Stimulated activated CD4-positive, alpha-beta T cell treated with anti-CD3 and anti-CD28 coated beads, Interleukin-1b, Interleukin-23, amount 100 ng/mL, for 1 hour (primary cell): ENCODE results near the gene DNAJC6.
A peak's percentile ranks its signal among the peaks of the same experiment; 100 is the strongest.

Experiments used
- DNase-seq, 2 donors: peaks; one replicate each; pipeline ENCODE4 v3.0.0-alpha.2; 2020; ENCODE audit warnings: low read depth in 2 of 2

The DNAJC6 gene

DNA sequence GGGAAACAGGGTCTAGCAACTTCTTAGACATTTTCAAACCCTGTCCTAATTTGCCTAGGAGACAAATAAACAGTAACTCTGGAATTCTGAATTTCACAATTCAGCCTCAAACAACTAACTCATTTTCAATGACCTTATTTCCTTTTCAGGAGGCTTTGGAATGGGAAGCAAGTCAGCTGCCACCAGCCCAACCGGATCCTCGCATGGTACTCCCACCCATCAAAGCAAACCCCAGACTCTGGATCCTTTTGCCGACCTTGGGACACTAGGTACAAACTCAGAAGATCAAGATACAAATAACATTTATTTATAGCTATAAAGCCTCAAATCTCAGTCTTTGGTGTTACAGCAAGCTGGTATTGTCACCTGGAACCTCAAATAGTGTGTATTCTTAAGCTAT, 92.3 kb downstream of the DNAJC6 start:
- no peak for DNase-seq

DNA sequence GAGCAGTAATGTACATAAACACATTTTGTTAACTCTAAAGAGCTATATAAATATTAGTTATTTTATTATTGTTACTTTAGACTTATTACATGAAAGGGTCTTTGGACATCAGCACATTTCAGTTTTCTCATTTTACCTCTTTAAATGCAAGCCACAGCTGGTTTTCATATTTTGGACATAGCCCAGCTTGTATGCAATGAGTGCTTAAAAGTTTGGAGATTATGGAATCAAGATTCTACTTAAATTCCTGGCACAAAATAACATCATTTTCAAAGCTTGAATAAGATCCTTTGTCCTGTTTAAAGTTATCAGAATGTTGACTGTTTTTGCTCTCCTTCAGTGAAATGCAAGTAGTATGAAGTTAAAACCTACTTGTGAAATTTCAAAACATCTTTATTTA, 95.6 kb downstream of the DNAJC6 start:
- no peak for DNase-seq

DNA sequence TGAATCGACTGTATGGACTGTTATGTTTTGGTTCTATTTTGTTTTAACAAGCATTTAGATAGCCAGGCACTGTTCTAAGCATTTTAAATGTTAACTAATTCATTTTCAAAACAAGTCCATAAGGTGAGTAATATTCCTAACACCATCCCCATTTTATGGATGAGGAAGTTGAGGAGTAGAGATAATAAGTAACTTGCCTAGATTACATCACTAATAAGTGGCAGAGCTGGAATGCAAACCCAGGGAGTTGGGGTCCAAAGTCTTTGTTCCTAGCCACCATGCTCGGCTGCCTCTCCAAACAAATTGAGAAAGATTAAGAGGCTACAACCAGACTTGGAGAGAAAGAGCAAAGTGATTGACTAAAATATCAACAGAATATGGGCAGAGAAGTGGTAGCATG, 98.5 kb downstream of the DNAJC6 start:
- DNase-seq, result no peak

DNA sequence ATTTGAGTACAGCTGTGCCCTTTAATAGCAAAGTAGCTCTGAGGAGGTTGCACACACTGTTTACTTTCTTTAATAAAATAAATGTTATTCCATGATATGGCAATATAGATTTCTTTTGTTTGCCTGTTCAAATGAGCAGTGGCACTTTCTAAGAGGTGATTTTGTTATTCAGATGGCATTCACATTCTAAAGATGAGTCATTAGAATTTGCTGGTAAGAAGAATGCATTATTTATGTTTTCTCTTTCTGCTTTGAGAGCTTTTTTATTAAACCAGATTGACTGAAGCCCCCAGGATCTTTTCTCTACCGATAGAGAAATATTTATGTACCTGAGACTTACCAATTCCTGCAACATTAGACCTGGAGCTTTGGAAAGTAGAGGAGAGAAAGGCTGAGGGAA, 100.0 kb downstream of the DNAJC6 start:
- DNase-seq, result no peak

DNA sequence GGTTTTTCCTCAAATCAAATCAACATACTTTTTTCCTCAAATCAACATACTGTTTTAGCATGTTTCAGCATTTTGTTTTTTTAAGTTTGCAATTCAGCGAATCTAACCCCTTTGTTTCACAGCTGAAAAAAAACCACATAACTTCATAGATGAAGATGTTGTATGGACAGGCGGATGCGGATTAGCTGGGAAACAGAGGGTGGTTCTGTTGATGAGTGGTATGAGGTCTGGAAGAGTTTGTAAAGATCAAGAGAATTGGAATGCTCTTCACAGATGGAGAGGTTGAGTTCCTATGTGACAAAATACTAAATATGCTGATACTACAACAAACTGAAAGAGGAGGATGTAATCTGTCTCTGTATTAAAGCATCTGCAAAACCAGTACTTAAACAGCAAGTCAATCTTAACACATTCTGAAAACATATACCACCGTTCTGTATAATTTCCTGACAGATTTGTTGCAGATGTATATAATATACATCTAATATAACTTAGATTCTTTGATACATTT, 100.5 kb downstream of the DNAJC6 start:
- DNase-seq, result no peak

DNA sequence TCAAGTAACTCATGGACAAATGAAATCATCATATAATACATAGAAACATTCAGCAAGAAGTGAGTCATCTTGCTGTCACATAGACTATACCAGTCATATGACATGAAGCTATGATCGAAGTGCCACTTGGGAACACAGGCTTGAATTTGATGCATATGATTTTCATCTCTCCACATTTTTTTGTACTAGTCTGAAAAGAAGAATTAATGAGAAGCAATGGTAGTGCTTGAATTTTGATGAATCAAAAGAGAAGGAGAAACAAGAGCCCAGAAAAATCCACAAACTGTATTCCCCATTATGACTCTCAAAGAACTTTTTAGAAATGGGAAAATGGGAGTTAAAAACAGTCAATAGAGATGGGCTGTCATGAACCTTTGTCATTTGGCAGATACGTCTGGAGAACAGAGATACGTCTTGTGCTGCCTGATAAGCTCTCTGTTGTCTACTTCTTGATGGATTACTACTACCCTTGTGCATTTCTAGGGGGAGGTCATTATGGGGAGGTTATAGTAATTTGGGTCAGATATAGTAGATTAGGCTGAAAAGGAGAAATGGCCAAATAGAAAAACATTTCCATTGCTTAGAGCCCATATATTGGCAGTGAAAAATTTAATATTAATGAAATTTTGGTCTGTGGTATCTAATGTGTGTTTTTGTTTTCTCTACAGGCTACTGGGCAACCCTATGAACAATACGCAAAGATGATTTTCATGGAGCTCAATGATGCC, 103.1 kb downstream of the DNAJC6 start:
- DNase-seq, result no peak

DNA sequence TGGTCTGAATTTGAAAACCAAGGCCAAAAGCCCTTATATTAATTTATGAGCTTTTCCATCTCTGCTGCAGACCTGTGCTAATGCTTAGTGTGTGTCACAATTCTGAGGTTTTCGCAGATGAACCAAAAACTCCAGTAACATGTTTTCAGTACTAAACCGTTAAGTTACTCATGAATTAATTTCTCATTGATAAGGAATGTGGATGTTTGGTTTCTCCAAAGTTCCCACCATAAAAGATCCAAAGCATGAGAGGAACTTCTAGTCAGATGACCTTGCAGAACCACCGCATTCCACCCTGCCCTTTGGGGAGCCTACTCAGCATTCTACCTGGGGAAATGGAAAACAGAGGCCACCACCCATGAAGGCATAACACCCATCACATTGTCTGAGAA, 103.6 kb downstream of the DNAJC6 start:
- DNase-seq, result no peak

DNA sequence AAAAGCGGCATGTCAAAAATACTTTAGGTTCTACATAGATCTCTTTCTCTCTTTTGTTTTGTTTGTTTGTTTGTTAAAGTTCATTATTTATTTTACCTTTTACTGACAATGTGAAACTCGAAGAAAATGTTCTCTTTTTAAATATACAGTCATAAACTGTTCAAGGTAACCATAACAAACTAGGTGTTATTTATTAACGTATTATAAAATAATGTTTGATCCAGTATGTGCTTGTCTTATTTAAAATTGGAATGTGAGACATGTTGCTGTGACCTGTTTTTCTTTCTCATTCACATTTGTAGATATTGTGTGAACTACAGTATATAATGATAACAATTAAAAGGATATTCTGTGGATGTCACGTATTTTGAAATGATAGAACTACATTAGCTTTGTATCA, 105.2 kb downstream of the DNAJC6 start:
- DNase-seq, result no peak

DNA sequence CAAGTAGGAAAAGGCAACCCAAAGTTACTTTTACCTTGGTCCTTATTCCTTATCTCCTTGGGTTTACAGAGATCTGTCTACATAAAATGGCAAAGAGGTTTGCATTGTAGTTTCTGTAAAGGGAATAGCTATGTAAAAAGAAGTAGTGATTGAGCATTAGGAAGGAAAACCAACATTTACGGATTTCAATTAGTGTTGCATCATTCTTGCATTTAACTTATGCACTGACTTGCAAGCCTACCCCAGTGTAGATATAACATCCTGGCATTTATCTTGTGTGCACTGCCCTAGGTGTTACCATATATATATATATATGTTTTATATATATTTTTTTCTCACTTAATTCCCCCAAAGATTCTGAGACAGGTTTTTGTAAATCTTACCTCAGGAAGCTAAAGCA, 107.4 kb downstream of the DNAJC6 start:
- DNase-seq, result no peak

DNA sequence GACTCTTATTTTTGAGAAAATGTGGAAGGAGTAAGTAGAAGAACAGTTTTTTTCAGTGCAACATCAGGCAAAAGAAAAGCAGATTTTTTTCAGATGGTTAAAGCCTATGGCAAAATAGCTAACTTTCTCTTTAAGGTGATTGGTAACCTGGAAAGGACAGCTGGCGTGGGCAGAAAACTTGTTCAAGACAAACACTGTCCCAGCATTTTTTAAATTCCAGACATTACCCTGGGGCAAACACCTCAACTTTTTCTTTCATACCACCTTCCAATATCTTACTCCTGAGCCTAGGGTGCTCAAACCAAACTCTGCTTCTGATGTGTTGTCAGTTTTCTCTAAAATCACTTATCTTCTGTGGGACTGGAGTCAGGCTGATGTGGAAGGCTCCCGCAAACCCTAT, 108.4 kb downstream of the DNAJC6 start:
- no peak for DNase-seq

DNA sequence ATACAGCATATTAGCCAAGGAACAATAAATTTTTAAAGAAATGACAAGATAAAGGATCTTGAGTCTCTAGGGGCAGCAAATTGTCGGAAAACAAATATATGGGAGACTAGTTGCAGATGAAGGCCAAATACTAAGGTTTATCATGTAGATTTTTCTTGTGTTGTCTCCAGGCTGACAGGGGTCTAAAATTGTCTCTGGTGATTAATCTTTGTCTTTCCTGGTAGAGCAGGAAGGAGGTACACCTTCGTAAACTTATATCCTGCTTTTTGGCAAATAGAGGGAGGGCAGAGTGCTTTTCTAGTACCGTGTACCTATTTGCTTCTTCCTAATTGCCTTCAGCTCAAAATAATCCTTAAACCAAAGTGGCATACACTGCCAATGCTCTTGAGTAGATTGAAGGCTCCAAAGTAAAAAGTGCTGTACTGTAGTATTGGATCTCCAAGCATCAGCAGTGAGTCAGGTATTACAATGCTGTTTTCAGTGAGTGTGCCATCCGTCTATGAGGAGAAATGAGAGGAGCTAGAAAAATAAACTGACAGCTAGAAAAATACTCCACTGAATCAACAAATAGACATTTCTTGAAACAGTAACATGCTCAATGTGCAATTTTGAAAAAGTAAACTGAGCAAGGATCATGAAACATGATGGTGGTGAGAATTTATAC, 109.3 kb downstream of the DNAJC6 start:
- no peak for DNase-seq

DNA sequence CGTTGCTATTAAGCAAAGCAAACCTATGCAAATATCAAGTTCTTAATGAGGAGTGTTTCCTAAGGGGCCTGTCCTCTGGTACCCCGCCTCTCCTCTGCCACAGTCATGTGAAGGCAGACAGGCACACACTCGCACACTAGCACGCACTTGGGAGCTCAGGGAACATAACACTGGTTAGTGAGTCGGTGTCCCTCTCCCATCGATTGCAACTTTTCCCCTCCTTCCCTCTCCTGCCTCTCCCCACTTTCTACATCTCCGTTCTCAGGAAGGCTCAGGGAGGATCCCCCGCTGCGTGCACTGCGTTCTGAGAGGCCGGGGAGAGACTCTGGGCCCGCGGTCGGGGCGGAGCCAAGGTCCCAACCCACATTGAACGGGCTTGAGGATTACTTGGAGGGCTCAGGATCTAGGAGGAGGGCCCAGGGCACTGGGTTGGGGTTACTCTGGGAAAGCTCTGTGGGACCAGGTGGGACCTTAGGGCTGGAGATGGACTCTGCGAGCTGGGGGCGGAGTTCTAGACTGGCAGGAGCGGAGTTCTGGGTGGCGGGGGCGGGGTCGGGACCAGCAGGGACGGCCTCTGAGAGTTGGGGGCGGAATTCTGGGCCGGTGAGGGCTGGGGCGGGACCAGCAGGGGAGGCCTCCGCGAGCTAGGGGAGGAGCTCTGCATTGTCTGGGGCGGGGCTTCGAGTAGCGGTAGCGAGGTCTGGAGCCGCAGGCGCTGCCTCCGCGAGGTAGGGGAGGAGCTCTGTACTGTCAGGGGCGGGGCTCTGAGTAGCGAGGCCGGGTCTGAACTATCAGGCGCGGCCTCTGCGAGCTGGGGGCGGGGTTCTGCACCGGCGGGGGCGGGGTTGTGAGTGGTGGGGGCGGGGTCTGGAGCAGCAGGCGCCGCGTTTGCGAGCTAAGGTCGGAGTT, 110.6 kb downstream of the DNAJC6 start:
- DNase-seq, result peak; percentile 96 to 97

DNA sequence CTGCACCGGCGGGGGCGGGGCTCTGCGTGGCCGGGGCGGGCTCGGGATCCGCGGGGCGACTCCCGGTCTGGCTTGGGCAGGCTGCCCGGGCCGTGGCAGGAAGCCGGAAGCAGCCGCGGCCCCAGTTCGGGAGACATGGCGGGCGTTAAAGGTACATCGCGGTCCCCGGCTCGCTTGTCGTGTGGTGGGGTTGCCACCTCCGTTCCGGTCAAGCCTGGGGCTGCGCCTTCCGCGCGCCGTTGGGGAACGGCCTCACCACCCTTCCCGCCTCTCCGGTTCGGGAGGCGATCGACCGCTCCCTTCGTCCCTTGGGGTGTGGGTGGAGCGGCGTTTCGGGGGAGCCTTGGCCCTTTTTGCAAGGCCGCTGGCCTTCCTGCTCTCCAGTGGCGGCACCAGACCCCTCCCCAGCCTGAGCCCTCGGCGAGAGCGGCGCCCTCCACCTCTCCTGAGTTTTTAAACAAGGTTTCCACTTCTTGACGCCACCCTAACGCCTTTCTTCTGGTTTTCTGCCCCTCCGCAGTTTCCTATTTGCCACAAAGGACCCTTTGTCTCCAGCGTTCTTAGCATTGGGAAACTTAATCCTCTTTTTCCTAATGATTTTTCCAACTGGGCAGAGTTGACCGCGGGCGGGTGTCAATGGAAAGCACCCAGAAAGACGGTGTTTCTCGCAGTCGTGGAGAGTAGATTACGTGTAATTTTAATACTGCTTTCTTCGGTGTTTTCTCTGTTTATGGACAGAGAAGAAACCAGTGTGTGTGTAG, 111.4 kb downstream of the DNAJC6 start, which contains the start of the genes LEPR and LEPROT:
LEPR (plus strand) TSS at position 79 of the 761 bp plus-strand sequence. CDS start 144,898 bp downstream, outside the sequence.
LEPROT (plus strand) TSS at position 79 of the 761 bp plus-strand sequence; CDS start at position 136, 57 bp downstream.
- peak in 1 of 2 donors; percentile 5 for DNase-seq

DNA sequence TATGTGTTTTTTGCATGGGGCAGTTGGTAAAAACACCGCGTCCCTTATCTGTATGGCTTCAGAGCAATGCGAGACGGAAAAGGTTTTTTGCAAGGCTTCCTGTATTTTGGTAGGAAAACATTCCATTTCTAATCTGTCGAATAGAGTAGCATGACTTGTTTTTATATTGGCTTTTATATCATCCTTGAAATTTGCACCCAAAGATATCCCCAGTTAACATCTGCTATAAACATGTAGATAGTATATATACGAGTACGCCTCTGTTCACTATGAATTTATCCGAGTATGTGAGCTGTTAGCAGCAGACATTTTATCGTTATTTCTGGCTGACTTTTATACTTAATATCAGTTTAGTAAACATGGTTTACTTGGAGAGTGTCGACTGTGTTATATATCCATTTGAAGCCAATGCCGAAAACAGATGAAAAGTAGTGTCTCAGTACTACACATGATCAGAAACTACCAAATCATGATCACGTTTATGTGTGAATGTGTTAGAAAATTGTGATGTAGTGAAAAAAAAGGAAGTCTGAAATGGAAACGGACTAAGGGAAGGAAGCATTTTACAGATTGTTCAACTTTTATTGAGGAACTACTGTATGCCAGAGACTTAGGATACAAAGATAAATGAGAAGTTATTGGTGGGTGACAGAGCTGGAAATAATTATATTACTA, 112.1 kb downstream of the DNAJC6 start:
- no peak for DNase-seq

DNA sequence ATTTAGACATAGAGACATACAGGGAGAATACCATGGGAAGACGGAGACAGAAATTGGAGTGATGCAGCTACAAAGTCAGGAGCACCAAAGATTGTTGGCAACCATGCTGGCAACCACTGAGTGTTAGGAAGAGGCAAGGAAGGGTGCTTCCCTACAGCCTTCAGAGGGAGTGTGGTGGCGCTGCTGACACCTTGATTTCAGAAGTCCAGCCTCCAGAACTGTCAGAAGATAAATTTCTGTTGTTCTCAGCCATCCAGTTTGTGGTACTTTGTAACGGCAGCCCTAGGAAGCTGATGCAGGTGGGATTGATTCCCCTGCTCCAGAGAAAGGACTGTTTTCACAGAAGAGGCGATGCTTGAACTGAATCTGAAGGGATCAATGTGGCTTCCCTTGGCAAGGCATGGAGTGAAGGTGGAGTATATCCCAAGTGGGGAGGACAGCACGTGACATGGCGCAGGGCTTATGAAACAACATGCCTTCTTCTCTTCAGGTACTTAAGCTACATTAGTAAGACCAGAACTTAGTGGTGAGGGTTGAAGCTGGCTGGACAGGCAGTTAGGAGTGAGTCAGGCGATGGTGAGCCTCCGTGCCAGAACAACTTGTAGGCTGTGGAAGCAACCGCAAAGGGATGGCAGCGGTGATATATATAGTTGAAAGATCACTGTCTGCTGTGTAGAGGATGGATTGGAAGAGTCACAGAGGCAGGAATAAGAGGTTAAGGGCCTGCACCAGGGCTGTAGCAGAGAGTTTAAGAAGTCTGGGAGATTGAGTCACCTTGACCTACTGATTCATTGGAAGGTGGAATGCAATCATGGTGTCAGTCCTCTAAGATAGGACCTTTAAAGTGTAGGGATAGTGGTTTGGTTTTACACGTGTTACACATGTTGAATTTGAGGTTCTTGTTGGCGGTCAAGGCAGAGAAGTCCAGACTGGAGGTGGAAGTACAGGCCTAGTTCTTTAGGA, 113.2 kb downstream of the DNAJC6 start:
- DNase-seq, result no peak

DNA sequence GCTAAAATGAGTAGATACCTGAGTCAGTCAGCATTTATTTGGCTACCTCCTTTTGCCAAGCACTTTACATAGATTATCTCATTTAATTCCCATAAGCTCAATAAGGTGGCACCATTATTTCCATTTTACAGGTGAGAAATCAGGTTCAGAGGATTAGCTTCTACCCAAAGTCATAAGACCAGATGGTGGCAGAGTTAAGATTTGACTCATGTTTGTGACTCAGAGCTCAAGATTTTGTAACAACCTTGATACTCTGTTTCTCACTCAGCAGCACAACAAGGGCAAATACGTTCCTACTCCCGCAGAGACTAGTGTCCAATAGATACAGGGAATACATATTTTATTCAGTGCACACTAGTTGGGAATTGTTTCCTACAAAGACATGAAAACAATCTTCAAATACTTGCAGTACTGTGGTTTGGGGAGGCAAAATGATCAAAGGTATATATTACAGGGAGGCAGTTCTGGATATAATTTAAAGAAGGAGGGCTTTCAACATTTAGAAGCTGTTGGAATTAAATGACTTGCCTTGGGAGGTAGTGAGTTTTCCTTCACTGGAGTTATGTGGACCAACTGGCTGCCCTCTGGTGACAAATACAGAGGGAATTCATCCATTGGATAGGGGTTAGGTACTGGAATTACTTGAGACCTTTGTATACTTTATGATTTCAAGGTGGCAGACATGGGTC, 114.7 kb downstream of the DNAJC6 start:
- DNase-seq, result no peak

DNA sequence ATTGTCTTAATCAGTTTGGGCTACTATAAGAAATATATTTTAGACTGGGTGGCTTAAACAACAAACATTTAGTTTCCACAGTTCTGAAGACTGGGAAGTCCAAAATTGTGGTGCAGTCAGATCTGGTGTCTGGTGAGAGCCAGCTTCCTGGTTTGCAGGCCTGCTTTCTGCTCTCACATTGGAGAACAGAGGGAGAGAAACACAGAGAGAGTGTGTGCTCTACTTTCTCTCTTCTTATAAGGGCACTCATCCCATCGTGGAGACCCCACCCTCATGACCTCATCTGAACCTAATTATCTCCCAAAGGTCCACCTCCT, 115.2 kb downstream of the DNAJC6 start:
- DNase-seq, result no peak

DNA sequence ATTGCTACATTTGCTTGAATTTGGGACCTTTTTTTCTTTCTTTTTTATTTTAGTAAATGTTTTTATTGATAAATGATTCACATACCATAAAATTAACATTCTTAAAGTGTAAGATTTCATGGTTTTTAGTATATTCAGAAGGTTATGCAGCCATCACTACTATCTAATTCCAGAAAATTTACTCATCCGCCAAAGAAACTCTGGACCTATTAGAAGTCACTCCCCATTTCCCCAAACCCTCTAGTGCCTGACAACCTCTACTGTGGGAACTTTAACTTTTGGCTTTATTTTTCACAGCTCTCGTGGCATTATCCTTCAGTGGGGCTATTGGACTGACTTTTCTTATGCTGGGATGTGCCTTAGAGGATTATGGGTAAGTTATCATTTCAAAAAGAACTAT, 115.7 kb downstream of the DNAJC6 start:
- DNase-seq, result no peak

DNA sequence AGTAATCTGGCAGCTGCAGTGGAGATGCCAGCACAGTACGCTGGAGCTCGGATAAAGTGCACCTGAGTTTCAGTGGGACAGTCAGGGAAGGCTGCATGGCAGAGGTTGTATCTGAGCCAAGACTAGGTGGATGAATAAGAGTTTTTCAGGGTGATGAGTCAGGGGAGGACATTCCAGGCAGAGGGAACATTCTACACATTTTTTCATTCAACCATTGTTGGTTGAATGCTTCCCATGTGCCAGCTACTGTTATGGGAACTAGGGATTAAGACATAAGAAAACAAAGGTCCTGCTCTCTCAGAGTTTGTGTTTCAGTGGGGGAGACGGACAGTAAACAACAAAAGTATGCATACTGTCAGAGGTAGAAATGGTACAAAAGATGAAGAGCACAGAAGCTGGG, 116.4 kb downstream of the DNAJC6 start:
- no peak for DNase-seq
